H9 (cell line): Measurements from ENCODE around the gene YEATS2. TPM values are rescaled to one million over a fixed set of nuclear protein-coding genes. Genes with fewer than 3 reads are reported as not detected.

ENCODE experiments used
- DNase-seq: peaks from one replicate; pipeline ENCODE4 v3.0.0-alpha.2; 2017
- H2AFZ ChIP-seq: one replicate; pipeline ENCODE4 v1.6.1; 2013; ENCODE audit warnings: mild to moderate bottlenecking, low read length, control low read depth, moderate library complexity
- H2AK5ac ChIP-seq: 2 replicates; pipeline ENCODE4 v1.6.1; 2013; ENCODE audit warnings: low read length, control low read depth, mixed read lengths; ENCODE audit not compliant: insufficient read length
- H2BK120ac ChIP-seq: one replicate; pipeline ENCODE4 v1.6.1; 2013; ENCODE audit warnings: low read depth, mild to moderate bottlenecking, low read length, control low read depth, inconsistent platforms; ENCODE audit not compliant: poor library complexity, severe bottlenecking
- H2BK12ac ChIP-seq: 2 replicates; pipeline ENCODE4 v1.6.1; 2013; ENCODE audit warnings: low read length, control low read depth, mixed read lengths, low read depth; ENCODE audit not compliant: insufficient read length
- H2BK15ac ChIP-seq: 2 replicates; pipeline ENCODE4 v1.6.1; 2013; ENCODE audit warnings: low read depth, low read length, control low read depth
- H2BK20ac ChIP-seq: one replicate; pipeline ENCODE4 v1.6.1; 2013; ENCODE audit warnings: low read depth, mild to moderate bottlenecking, low read length, control low read depth, inconsistent platforms; ENCODE audit not compliant: poor library complexity, severe bottlenecking
- H2BK5ac ChIP-seq: 2 replicates; pipeline ENCODE4 v1.6.1; 2013; ENCODE audit warnings: low read length, control low read depth, mixed read lengths; ENCODE audit not compliant: insufficient read length
- H3K14ac ChIP-seq: 2 replicates; pipeline ENCODE4 v1.6.1; 2013; ENCODE audit warnings: low read length, control low read depth; ENCODE audit not compliant: insufficient read depth
- H3K18ac ChIP-seq: 2 replicates; pipeline ENCODE4 v1.6.1; 2013; ENCODE audit warnings: low read depth, mild to moderate bottlenecking, mixed read lengths, low read length, control low read depth; ENCODE audit not compliant: insufficient read length
- H3K23ac ChIP-seq: 2 replicates; pipeline ENCODE4 v1.6.1; 2013; ENCODE audit warnings: low read length, control low read depth, mixed read lengths, low read depth; ENCODE audit not compliant: insufficient read length
- H3K23me2 ChIP-seq: 2 replicates; pipeline ENCODE4 v1.6.1; 2013; ENCODE audit warnings: low read depth, mild to moderate bottlenecking, mixed read lengths, low read length, control low read depth; ENCODE audit not compliant: insufficient read length, poor library complexity, severe bottlenecking
- H3K27ac ChIP-seq: 2 replicates; pipeline ENCODE4 v1.5.1; 2013; ENCODE audit warnings: low read length, control low read depth, mixed read lengths, low read depth; ENCODE audit not compliant: insufficient read length
- H3K27me3 ChIP-seq: 2 replicates; pipeline ENCODE4 v1.6.1; 2013; ENCODE audit warnings: low read length, control low read depth, inconsistent platforms; ENCODE audit not compliant: insufficient read depth
- H3K4ac ChIP-seq: 2 replicates; pipeline ENCODE4 v1.6.1; 2013; ENCODE audit warnings: low read depth, mild to moderate bottlenecking, control low read depth, inconsistent platforms, low read length, moderate library complexity
- H3K4me1 ChIP-seq: 2 replicates; pipeline ENCODE4 v1.6.1; 2013; ENCODE audit warnings: low read length, control low read depth, inconsistent platforms; ENCODE audit not compliant: insufficient read depth
- H3K4me2 ChIP-seq: 2 replicates; pipeline ENCODE4 v1.6.1; 2013; ENCODE audit warnings: low read length, control low read depth, mixed read lengths; ENCODE audit not compliant: insufficient read length, insufficient read depth
- H3K56ac ChIP-seq: 2 replicates; pipeline ENCODE4 v1.6.1; 2013; ENCODE audit warnings: low read depth, mild to moderate bottlenecking, mixed read lengths, low read length, control low read depth; ENCODE audit not compliant: insufficient read length
- H3K79me1 ChIP-seq: 2 replicates; pipeline ENCODE4 v1.6.1; 2013; ENCODE audit warnings: low read depth, mild to moderate bottlenecking, moderate library complexity, low read length, control low read depth, inconsistent platforms; ENCODE audit not compliant: insufficient read depth, poor library complexity, severe bottlenecking
- H3K79me2 ChIP-seq: 2 replicates; pipeline ENCODE4 v1.6.1; 2013; ENCODE audit warnings: low read length, control low read depth, inconsistent platforms; ENCODE audit not compliant: insufficient read depth
- H3K9ac ChIP-seq: 2 replicates; pipeline ENCODE4 v1.6.1; 2013; ENCODE audit warnings: low read length, control low read depth, mixed read lengths; ENCODE audit not compliant: insufficient read length; ENCODE audit errors: extremely low read depth
- H3K9me3 ChIP-seq: one replicate; pipeline ENCODE4 v1.6.1; 2013; ENCODE audit warnings: low read depth, low read length, inconsistent platforms; ENCODE audit not compliant: control insufficient read depth
- H3T11ph ChIP-seq: one replicate; pipeline ENCODE4 v1.6.1; 2013; ENCODE audit warnings: mild to moderate bottlenecking, low read length, control low read depth, inconsistent platforms
- H4K20me1 ChIP-seq: one replicate; pipeline ENCODE4 v1.6.1; 2013; ENCODE audit not compliant: control insufficient read depth, insufficient read length, insufficient read depth
- H4K5ac ChIP-seq: 2 replicates; pipeline ENCODE4 v1.6.1; 2013; ENCODE audit warnings: low read depth, mild to moderate bottlenecking, mixed read lengths, low read length, control low read depth; ENCODE audit not compliant: insufficient read length
- H4K8ac ChIP-seq: replicated peaks from 2 replicates; pipeline ENCODE4 v1.6.1; 2013; ENCODE audit warnings: low read length, control low read depth, mixed read lengths, low read depth; ENCODE audit not compliant: insufficient read length
- H4K91ac ChIP-seq: 2 replicates; pipeline ENCODE4 v1.6.1; 2013; ENCODE audit warnings: low read depth, mild to moderate bottlenecking, moderate library complexity, mixed read lengths, low read length, control low read depth; ENCODE audit not compliant: insufficient read length
- H3K27ac Mint-ChIP-seq, 3 experiments: 2 replicates in 2 of 3; 3 replicates in 1 of 3; pipeline ENCODE4 v1.8.0; 2020 to 2021; ENCODE audit warnings: mixed read lengths in 3 of 3, mild to moderate bottlenecking in 1 of 3, moderate library complexity in 1 of 3
- H3K27me3 Mint-ChIP-seq: 2 replicates; pipeline ENCODE4 v1.8.0; 2021; ENCODE audit warnings: low read depth, mild to moderate bottlenecking, moderate library complexity, mixed read lengths
- H3K36me3 Mint-ChIP-seq, 3 experiments: 2 replicates in 2 of 3; 3 replicates in 1 of 3; pipeline ENCODE4 v1.8.0; 2020 to 2021; ENCODE audit warnings: low read depth in 3 of 3, mixed read lengths in 3 of 3; ENCODE audit not compliant: insufficient read depth in 1 of 3
- H3K4me1 Mint-ChIP-seq, 2 experiments: 2 replicates each; pipeline ENCODE4 v1.8.0; 2020; ENCODE audit warnings: mixed read lengths in 2 of 2
- H3K4me3 Mint-ChIP-seq, 2 experiments: 2 replicates in 1 of 2; 3 replicates in 1 of 2; pipeline ENCODE4 v1.8.0; 2020 to 2021; ENCODE audit warnings: mild to moderate bottlenecking in 2 of 2, mixed read lengths in 2 of 2, moderate library complexity in 1 of 2
- H3K9me3 Mint-ChIP-seq, 2 experiments: 2 replicates in 1 of 2; 3 replicates in 1 of 2; pipeline ENCODE4 v1.8.0; 2020; ENCODE audit warnings: mild to moderate bottlenecking in 2 of 2, mixed read lengths in 2 of 2, moderate library complexity in 1 of 2
- CTCF ChIP-seq: fragments of 200-600 bp; sonication (generic); conservative IDR thresholded peaks from 3 replicates; pipeline ENCODE4 v1.8.0; 2021; ENCODE audit warnings: antibody characterized with exemption, mild to moderate bottlenecking
- WGBS: extraction: QIAGEN DNeasy Blood & Tissue Kit; methylation state at CpG from one replicate; pipeline ENCODE4 v1.1.7; 2013; ENCODE audit warnings: missing lambda C conversion rate, low lambda C conversion rate, mixed read lengths; ENCODE audit not compliant: insufficient read length; ENCODE audit errors: extremely low coverage; 5-methylcytosine and 5-hydroxymethylcytosine counted together
- total RNA-seq: library from RNA; stranded (reverse); gene quantifications from 2 replicates; pipeline ENCODE4 v1.2.1, GENCODE V29; 2021

The YEATS2 gene
- total RNA-seq, 1 experiment from 2014 or later: 40.3 TPM

- Histone ChIP-seq H3K14ac (no peak overlapping the region), H3K79me1 (peaks cover 7% of the 10 kb centered on the region), H2AK5ac (no peak overlapping the region), H3K9me3 (no peaks in the 10 kb centered on the region), H2BK12ac (no peak overlapping the region), H3K56ac (no peak overlapping the region), H2BK5ac (no peak overlapping the region), H3K9ac (no peak overlapping the region), H4K5ac (no peak overlapping the region), H4K8ac (no peak overlapping the region), H2BK120ac (no peak overlapping the region), H3K79me2 (peaks cover 21% of the 10 kb centered on the region; the same call in 1 of the 2 replicates), H2BK15ac (no peak overlapping the region), H3K27ac (no peak overlapping the region), H3K18ac (no peak overlapping the region), H3T11ph (no peak overlapping the region), H4K20me1 (no peaks in the 10 kb centered on the region), H3K4me2 (no peak overlapping the region), H2AFZ (no peak overlapping the region), H3K4me1 (no peaks in the 10 kb centered on the region), H3K23ac (no peak overlapping the region), H3K4ac (no peak overlapping the region), H4K91ac (no peak overlapping the region), H3K27me3 (no peaks in the 10 kb centered on the region), H3K23me2 (no peaks in the 10 kb centered on the region), H2BK20ac (no peak overlapping the region)
- DNase-seq: no peak
- Mint-ChIP-seq H3K27me3 (no peaks in the 10 kb centered on the region), H3K9me3 (no peaks in the 10 kb centered on the region), H3K4me1 (no peaks in the 10 kb centered on the region), H3K27ac (0 out of 7 replicates have a peak overlapping the region, but pooled peaks of 1 of the 3 experiments have one; percentile 40), H3K36me3 (peaks cover 2 to 18% (median 8%) of the 10 kb centered on the region in 3 experiments; a peak in 6 of 7 replicates), H3K4me3 (no peak overlapping the region)
- no CpG with 5 or more reads among the region's 3 CpGs for WGBS
- no peak for TF ChIP-seq CTCF
Observed at GRCh38 chr3:183711516-183711915, 13.9 kb downstream of the YEATS2 start.
